SK-N-SH treated with all-trans-retinoic acid at 6 μM for 48 hours (cell line): ENCODE measurements around the gene ECE1.

ENCODE experiments used
- ATAC-seq: fragments of 200-7000 bp; cut with Tn5 transposase; 3 replicates; pipeline ENCODE4 v1.9.1; 2020; ENCODE audit warnings: mild to moderate bottlenecking, moderate library complexity
- ARNTL ChIP-seq: fragments of 450-650 bp; formaldehyde crosslinking; IDR thresholded peaks from 2 replicates; pipeline ENCODE4 v1.5.0; 2020; ENCODE audit warnings: low read depth, mild to moderate bottlenecking, moderate library complexity, borderline replicate concordance
- BACH2 ChIP-seq: fragments of 250-450 bp; sonication (Bioruptor Pico); IDR thresholded peaks from 2 replicates; pipeline ENCODE4 v1.9.0; 2021; ENCODE audit warnings: mild to moderate bottlenecking, borderline replicate concordance
- CREB5 ChIP-seq: fragments of 250-450 bp; sonication (Bioruptor Pico); IDR thresholded peaks from 2 replicates; pipeline ENCODE4 v1.5.1; 2020; ENCODE audit warnings: low read depth, mild to moderate bottlenecking, moderate library complexity
- ESRRG ChIP-seq: fragments of 250-450 bp; sonication (Bioruptor Pico); IDR thresholded peaks from 2 replicates; pipeline ENCODE4 v1.6.1; 2021; ENCODE audit warnings: mild to moderate bottlenecking
- GLIS3 ChIP-seq: fragments of 250-450 bp; sonication (Bioruptor Pico); IDR thresholded peaks from 2 replicates; pipeline ENCODE4 v1.5.0; 2020; ENCODE audit warnings: mild to moderate bottlenecking, moderate library complexity
- ISL1 ChIP-seq: fragments of 250-450 bp; sonication (Bioruptor Pico); IDR thresholded peaks from 2 replicates; pipeline ENCODE4 v2.1.2; 2022; ENCODE audit warnings: mild to moderate bottlenecking, moderate library complexity
- PPARA ChIP-seq: fragments of 250-450 bp; sonication (Bioruptor Pico); IDR thresholded peaks from 2 replicates; pipeline ENCODE4 v1.5.0; 2020; ENCODE audit warnings: mild to moderate bottlenecking, borderline replicate concordance
- RARB ChIP-seq: fragments of 250-450 bp; sonication (Bioruptor Pico); IDR thresholded peaks from 2 replicates; pipeline ENCODE4 v1.8.0; 2021; ENCODE audit warnings: mild to moderate bottlenecking, moderate library complexity
- SNAI2 ChIP-seq: fragments of 250-450 bp; sonication (Bioruptor Pico); IDR thresholded peaks from 2 replicates; pipeline ENCODE4 v1.5.0; 2020; ENCODE audit warnings: mild to moderate bottlenecking, moderate library complexity
- TOX ChIP-seq: fragments of 250-450 bp; sonication (Bioruptor Pico); IDR thresholded peaks from 2 replicates; pipeline ENCODE4 v1.8.0; 2021; ENCODE audit warnings: mild to moderate bottlenecking, moderate library complexity, borderline replicate concordance
- ZC3H10 ChIP-seq: fragments of 250-450 bp; sonication (Bioruptor Pico); IDR thresholded peaks from 2 replicates; pipeline ENCODE4 v1.5.1; 2021; ENCODE audit warnings: mild to moderate bottlenecking, moderate library complexity
- ZFP30 ChIP-seq: fragments of 450-650 bp; formaldehyde crosslinking; IDR thresholded peaks from 2 replicates; pipeline ENCODE4 v1.5.0; 2022; ENCODE audit warnings: mild to moderate bottlenecking, moderate library complexity
- ZNF565 ChIP-seq: fragments of 450-650 bp; formaldehyde crosslinking; conservative IDR thresholded peaks from 2 replicates; pipeline ENCODE4 v1.5.0; 2020; ENCODE audit warnings: low read depth, mild to moderate bottlenecking, moderate library complexity
- ZNF70 ChIP-seq: fragments of 450-650 bp; formaldehyde crosslinking; IDR thresholded peaks from 2 replicates; pipeline ENCODE4 v1.5.0; 2020; ENCODE audit warnings: mild to moderate bottlenecking, moderate library complexity
- ZNF8 ChIP-seq: fragments of 450-650 bp; formaldehyde crosslinking; IDR thresholded peaks from 2 replicates; pipeline ENCODE4 v1.5.0; 2020; ENCODE audit warnings: mild to moderate bottlenecking, moderate library complexity
- TF ChIP-seq, protein P1 (sequence below): fragments of 250-450 bp; sonication (Bioruptor Pico); IDR thresholded peaks from 2 replicates; pipeline ENCODE4 v1.8.0; 2020; ENCODE audit warnings: mild to moderate bottlenecking, moderate library complexity, borderline replicate concordance
- TF ChIP-seq, protein P2 (sequence below): fragments of 250-450 bp; sonication (Bioruptor Pico); IDR thresholded peaks from 2 replicates; pipeline ENCODE4 v1.8.0; 2021; ENCODE audit warnings: low read depth, mild to moderate bottlenecking, moderate library complexity, borderline replicate concordance
- TF ChIP-seq, protein P3 (sequence below): fragments of 250-450 bp; sonication (Bioruptor Pico); IDR thresholded peaks from 2 replicates; pipeline ENCODE4 v1.5.0; 2020; ENCODE audit warnings: mild to moderate bottlenecking, moderate library complexity

The ECE1 gene

DNA sequence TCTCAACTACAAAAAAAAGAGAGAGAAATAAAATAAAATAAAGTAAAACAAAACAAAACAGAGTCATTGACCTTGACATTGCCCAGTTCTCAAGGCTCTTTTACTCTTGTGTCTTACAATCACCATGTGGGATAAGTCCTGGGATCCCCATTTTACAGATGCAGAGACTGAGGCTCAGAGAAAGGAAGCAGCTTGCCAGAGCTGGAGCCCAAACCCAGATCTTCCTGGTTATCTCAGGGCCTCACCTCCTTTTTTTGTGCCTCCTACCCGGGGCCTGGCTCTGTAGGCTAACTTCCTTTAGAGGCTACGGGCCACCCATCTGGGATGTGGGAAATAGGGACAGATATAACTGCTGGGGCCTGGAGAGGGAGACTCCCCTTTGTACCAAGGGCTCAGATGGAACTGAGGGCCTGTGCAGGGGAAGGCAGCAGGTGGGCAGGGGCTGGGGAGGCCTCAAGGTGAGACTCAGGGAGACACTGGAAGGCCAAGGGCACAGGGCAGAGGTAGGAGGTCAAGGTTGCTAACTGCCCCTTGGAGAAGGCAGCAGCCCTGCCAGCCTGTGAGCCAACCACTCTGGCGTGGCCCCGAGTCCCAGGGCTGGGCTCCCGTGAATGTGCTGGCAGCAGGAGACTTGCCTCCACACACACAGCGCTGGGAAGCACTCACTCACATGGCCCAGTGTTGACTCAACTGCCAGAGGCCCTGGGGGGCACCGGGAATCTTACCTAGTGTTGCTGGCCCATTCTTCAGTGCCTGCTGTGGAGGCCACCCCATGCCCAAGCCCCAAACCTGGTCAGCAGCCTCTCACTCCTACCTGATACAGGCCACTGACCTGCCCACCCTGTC lies 6.5 kb upstream of the ECE1 start:
- TF ChIP-seq ZNF565 (no peak), GLIS3 (CRISPR knock-in tag) (no peak), ARNTL (CRISPR knock-in tag) (no peak), RARB (CRISPR knock-in tag) (no peak), ESRRG (CRISPR knock-in tag) (no peak)
- TF ChIP-seq, protein P1, sequence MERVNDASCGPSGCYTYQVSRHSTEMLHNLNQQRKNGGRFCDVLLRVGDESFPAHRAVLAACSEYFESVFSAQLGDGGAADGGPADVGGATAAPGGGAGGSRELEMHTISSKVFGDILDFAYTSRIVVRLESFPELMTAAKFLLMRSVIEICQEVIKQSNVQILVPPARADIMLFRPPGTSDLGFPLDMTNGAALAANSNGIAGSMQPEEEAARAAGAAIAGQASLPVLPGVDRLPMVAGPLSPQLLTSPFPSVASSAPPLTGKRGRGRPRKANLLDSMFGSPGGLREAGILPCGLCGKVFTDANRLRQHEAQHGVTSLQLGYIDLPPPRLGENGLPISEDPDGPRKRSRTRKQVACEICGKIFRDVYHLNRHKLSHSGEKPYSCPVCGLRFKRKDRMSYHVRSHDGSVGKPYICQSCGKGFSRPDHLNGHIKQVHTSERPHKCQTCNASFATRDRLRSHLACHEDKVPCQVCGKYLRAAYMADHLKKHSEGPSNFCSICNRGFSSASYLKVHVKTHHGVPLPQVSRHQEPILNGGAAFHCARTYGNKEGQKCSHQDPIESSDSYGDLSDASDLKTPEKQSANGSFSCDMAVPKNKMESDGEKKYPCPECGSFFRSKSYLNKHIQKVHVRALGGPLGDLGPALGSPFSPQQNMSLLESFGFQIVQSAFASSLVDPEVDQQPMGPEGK (CRISPR knock-in tag): no peak
- TF ChIP-seq, all 23 proteins: peak for 0
- ATAC-seq: no peak

- TF ChIP-seq RARB (CRISPR knock-in tag): no peak
- TF ChIP-seq, protein P1 (CRISPR knock-in tag): no peak
- no peak for TF ChIP-seq ZC3H10 (CRISPR knock-in tag)
- TF ChIP-seq ZNF8 (CRISPR knock-in tag): no peak
- no peak for TF ChIP-seq PPARA (CRISPR knock-in tag)
- TF ChIP-seq ZNF70: no peak
- TF ChIP-seq, protein P2, sequence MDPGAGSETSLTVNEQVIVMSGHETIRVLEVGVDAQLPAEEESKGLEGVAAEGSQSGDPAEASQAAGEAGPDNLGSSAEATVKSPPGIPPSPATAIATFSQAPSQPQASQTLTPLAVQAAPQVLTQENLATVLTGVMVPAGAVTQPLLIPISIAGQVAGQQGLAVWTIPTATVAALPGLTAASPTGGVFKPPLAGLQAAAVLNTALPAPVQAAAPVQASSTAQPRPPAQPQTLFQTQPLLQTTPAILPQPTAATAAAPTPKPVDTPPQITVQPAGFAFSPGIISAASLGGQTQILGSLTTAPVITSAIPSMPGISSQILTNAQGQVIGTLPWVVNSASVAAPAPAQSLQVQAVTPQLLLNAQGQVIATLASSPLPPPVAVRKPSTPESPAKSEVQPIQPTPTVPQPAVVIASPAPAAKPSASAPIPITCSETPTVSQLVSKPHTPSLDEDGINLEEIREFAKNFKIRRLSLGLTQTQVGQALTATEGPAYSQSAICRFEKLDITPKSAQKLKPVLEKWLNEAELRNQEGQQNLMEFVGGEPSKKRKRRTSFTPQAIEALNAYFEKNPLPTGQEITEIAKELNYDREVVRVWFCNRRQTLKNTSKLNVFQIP (CRISPR knock-in tag): no peak
- no peak for ATAC-seq
These were observed 5.3 kb upstream of the ECE1 start for GRCh38 chr1:21295545-21295944.

GRCh38 chr1:21295002-21295401 lies 4.7 kb upstream of the ECE1 start:
- TF ChIP-seq GLIS3 (CRISPR knock-in tag) (no peak), ISL1 (CRISPR knock-in tag) (peak; percentile 26; the same call in 1 of the 2 replicates)
- ATAC-seq: no peak

DNA sequence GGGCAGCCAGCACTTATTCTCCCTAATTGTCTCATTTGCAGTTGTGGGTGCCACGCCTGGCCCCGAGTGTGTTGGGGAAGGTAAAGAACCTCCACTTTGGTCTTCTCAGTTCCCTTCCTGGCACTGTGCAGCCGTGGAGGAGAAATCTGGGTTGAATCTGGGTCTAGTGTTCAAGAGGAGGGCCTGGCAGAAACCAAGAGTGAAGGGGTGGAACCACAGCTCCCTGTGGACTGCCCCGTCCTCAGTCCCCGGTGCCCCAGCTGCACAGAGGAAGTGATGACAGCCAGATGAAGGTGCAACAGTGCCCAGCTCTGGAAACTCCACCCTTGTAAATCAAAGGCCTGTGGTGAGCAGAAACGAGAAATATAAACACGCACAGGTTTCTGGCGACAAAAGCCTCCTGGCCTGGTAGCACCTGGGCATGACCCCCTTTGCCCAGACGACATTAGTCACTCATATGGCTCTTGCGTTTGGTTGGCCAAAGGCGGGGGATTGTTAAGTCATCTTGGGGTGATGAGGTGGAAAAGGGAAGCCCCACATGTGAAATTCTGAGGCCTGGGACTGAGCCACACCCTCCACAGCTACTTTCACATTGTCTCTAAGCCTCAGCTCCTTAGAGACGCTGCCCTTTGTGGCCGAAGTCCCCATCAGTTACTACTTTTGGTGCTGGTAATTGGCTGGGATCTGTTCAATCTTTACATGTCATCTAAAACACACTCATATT lies 4.2 kb upstream of the ECE1 start:
- ATAC-seq: no peak
- TF ChIP-seq ZFP30: no peak
- TF ChIP-seq, all 23 proteins: peak for 0

- no peak for ATAC-seq
- TF ChIP-seq, protein P3, sequence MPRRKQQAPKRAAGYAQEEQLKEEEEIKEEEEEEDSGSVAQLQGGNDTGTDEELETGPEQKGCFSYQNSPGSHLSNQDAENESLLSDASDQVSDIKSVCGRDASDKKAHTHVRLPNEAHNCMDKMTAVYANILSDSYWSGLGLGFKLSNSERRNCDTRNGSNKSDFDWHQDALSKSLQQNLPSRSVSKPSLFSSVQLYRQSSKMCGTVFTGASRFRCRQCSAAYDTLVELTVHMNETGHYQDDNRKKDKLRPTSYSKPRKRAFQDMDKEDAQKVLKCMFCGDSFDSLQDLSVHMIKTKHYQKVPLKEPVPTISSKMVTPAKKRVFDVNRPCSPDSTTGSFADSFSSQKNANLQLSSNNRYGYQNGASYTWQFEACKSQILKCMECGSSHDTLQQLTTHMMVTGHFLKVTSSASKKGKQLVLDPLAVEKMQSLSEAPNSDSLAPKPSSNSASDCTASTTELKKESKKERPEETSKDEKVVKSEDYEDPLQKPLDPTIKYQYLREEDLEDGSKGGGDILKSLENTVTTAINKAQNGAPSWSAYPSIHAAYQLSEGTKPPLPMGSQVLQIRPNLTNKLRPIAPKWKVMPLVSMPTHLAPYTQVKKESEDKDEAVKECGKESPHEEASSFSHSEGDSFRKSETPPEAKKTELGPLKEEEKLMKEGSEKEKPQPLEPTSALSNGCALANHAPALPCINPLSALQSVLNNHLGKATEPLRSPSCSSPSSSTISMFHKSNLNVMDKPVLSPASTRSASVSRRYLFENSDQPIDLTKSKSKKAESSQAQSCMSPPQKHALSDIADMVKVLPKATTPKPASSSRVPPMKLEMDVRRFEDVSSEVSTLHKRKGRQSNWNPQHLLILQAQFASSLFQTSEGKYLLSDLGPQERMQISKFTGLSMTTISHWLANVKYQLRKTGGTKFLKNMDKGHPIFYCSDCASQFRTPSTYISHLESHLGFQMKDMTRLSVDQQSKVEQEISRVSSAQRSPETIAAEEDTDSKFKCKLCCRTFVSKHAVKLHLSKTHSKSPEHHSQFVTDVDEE (CRISPR knock-in tag): no peak
- no peak for TF ChIP-seq ZFP30
- TF ChIP-seq BACH2 (CRISPR knock-in tag): no peak
- TF ChIP-seq SNAI2: no peak
- no peak for TF ChIP-seq TOX (CRISPR knock-in tag)
- TF ChIP-seq GLIS3 (CRISPR knock-in tag): no peak
- TF ChIP-seq CREB5: no peak
- TF ChIP-seq, protein P1 (CRISPR knock-in tag): no peak
- no peak for TF ChIP-seq ZNF565
These were observed 3.4 kb upstream of the ECE1 start for GRCh38 chr1:21293537-21294265.
